ENCODE results near the gene CUEDC1.

GRCh38 chr17:57899822-57900221, 55.4 kb downstream of the CUEDC1 start:
- TF ChIP-seq CTCF (IDR thresholded peaks at IDR 0.05) (no peak), POLR2A (IDR thresholded peaks at IDR 0.05) (no peak)

Data from lower leg skin (tissue), 3 donors.